Activated naive CD8-positive, alpha-beta T cell treated with anti-CD3 and anti-CD28 coated beads, Interleukin-2, amount 50 U/mL, for 16 hours (primary cell): ENCODE measurements around the gene PPP1R3G.
"Not testable (repeated sequence)": the region's sequence is repeated elsewhere in the genome, so short reads cannot be mapped to it uniquely, and the experiment has no call there.

Experiments
- DNase-seq: peaks from one replicate; pipeline ENCODE4 v3.0.0-alpha.2; 2020; ENCODE audit warnings: low read depth, low spot score

PPP1R3G gene

DNA sequence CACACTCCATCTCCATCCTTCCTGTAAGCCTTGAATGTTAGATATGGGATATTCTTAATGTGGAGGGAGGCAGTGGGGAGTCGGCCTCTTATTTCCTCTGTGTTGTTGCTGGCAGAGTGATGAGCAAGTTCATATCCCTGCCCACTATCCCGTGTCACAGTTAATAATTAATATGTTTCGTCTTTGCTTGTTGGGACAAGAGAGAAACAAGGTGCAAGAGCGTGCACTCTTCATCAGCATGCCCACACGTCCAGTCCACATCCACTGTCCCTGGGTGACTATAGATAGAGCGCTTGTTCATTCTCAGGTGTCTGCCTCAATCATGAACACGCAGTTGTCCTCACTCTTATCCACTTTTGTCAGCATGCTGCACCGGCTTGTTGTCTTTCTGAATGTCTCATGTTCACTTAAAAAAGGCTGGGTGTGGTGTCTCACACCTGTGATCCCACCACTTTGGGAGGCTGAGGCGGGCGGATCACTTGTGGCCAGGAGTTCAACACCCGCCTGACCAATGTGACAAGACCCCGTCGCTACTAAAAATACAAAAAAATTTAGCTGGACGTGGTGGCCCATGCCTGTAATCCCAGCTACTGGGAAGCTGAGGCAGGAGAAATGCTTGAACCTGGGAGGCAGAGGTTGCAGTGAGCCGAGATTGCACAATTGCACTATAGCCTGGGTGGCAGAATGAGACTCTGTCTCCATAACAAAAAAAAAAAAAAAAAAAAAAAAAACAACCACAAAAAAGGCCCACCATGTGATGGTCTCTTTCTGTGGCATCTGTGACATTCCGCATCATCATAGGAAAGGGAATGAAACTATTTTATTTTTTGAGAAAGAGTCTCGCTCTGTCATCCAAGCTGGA, 34.2 kb downstream of the PPP1R3G start:
- no peak for DNase-seq

GRCh38 chr6:5120011-5120410, 34.9 kb downstream of the PPP1R3G start:
- DNase-seq: no peak

DNA sequence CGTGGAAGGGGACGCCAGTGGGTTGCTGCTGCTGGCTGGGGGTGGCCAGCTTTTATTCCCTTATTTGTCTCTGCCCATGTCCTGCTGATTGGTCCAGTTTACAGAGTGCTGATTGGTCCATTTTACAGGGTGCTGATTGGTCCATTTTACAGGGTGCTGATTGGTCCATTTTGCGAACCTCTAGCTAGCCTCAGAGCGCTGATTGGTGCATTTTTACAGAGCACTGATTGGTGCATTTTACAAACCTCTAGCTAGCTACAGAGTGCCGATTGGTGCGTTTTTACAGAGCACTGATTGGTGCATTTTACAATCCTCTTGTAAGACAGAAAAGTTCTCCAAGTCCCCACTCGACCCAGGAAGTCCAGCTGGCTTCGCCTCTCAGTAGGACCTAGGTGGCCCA, 35.4 kb downstream of the PPP1R3G start:
- not testable (repeated sequence) for DNase-seq

DNA sequence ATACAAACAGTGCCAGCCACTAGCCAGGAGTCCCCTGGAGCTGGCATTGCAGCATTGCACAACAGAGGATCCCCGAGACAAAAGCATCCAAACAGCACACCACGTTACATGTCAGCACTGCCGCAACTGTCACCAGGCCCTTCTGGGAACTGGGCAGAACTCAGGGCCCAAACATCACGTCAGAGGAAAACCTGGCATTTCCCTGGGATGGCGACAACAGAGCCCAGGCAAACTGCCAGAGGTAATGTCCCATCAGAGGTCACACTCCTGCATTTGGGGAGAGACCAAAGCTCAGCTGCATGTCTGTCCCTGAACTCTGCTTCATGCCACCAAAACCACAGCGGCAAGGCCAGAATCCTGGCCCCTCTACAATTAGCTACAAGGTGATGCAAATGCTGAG, 36.3 kb downstream of the PPP1R3G start:
- DNase-seq: no peak

- no peak for DNase-seq
Observed at GRCh38 chr6:5121956-5122355, 36.8 kb downstream of the PPP1R3G start.

DNA sequence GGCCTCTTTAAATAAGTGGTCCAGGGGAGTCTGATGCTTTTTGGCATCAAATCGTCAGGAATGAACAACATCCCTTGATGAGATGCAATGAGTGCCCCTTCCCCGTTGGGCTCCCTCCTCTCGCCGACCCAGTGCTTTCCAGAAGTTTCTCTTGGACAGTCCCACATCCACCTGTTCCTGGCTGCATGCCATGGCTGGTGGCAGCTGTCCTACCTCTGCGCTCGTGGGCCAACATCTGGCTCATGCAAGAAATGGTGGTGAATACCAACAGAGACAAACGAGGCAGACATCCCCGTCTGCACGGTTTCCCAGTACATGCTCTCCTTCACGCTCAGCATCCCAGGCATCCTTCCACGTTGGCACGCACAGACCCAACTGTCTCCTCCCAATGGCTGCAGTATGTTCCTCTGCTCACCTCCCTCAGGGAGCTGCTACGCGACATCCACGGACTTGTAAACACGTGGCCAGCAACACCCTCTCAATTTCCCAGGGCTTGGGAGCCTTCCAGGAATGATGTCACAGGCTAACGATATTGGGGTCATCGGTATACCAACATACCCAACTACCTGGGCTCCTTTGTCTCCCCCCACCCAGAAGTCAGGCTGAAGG, 37.5 kb downstream of the PPP1R3G start:
- DNase-seq: no peak

DNA sequence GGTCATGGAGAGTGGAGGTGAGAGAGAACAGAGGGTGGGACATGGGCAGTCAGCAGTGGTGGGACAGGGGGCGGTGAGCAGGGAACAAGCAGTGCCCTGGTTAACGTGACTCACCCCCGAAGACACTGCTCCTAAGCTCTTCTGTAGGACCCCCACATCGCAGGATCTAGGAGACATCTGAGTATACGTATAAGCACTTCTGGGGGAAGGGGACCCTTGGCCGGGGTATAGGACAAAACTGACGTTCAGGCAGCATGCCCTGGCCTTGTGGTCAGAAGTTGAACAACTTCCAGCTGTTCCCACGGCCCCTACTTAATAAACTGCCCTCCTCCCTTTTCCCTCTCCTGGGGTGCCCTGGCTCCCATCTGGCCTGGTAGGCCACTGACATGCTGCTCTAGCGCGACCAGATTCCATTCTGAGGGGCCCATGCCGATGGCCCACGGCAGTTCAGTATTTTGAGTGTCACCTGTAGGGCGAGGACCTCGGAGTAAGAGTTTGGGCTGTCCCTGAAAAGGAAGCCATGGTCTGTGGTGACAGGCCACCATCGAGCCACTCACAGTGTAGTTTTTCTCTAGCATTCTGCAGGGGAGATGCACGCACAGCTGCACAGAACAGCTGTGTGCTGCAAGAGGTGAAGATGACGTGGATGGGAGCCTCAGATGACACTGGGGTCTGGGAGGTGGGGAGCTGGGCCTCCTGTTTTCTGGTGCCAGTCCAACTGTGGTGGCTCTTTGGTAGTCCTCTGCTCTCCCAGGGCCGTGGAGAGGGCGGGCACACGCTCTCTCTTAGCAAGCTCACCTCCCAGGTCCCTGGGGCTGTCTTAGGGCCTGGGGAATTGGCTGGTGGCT, 38.4 kb downstream of the PPP1R3G start:
- DNase-seq: no peak

GRCh38 chr6:5124526-5124925, 39.4 kb downstream of the PPP1R3G start:
- no peak for DNase-seq

DNA sequence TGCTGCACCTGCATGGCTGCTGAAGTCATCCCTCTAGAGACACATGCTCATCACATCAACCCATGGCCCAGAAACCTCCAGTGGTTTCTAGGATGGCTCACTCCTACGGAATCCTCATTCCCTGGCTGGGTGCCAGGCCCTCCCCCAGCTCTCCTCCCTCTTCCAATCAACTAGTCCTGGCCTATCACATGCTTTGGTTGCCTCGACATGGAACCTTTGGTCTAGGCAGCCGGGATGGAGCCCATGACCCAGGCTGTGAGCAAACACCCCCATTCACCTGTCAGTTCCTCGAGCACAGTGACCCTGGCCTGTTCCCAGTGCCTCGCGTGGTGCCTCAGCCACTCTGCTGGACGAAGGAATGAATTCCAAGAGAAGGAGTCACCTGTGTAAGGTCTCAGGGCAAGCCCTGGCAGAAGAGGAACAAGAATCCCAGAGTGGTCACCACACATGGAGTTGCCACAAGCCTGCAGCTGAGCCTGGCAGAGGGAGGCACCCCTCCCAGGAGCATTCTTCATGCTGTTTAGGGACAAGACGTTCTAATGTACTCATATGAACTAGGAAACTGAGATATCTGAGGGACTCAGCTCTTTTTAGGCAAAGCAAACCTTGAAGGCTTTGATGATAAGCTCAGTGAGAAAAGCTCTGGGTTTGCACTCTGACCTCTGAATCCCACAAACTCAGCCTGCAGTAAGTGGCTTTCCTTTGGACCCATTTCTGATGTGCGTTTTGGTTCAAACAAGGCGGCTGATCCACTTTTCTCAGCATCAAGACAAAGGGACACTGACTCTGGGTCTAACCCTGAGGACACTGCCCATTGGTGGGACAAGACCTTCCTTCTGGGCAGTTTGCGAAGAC, 40.2 kb downstream of the PPP1R3G start:
- DNase-seq: no peak

GRCh38 chr6:5126214-5126613, 41.1 kb downstream of the PPP1R3G start:
- DNase-seq: no peak

- DNase-seq: no peak
Observed at GRCh38 chr6:5127106-5127687, 42.1 kb downstream of the PPP1R3G start.

- no peak for DNase-seq
Observed at GRCh38 chr6:5128351-5128750, 43.2 kb downstream of the PPP1R3G start.

GRCh38 chr6:5130135-5130866, 45.2 kb downstream of the PPP1R3G start:
- no peak for DNase-seq

DNA sequence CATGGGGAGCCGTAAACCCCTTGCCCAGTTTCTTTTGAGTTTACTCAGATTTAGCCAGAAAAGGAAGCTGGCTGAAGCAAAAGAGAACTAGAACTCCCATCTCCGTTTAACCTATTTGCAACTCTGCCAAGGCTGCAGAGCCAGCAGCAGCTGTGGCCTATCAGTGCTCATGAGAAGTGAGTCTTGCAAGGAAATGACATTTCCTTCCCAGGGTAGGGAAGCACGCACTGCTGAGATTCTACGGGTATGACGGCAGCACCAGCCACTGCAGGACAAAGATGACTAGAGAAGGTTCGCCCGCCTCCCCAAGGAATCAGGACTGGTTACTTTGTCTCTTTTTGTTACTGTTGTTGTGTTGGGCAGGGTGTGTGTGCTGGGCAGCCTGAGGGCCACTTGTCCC, 47.6 kb downstream of the PPP1R3G start:
- DNase-seq: no peak

DNA sequence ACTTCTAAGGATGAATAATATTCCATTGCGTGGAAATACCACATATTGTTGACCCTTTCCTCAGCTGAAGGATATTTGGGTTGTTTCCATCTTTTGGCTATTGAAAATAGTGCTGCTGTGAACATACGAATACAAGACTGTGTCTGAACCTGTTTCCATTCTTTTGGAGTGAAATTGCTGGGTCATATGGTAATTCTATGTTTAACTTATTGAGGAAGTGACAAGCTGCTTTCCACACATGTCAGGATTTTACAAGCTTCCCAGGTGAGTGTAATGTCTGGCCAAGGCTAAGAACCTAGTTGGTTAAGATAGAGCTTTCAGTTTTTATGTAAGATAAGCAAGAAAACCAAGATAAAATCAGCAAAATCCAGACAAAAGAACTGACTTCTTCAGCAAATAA, 48.8 kb downstream of the PPP1R3G start:
- DNase-seq: no peak

DNA sequence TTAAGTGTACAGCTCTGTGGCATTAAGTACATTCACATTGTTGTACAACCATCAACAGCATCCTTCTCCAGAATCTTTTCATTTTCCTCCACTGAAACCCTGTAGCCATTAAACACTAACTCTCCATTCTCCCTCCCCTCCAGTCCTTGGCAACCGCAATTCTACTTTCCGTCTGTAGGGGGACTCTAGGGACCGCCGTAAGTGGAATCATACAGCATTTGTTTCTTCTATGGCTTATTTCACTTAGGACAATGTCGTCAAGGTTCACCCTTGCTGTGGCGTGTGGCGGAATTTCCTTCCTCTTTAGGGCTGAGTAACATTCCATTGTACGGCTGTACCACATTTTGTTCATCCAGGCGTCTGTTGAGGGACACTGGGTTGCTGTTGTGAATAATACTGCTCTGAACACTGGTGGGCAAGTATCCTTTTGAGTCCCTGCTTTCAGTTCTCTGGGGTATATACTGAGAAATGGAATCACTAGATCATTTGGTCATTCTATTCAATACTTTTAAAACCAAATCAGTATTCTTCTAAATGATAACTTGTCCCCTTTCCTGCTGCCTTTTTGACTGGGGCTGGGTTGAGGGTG, 50.7 kb downstream of the PPP1R3G start:
- DNase-seq: no peak

DNA sequence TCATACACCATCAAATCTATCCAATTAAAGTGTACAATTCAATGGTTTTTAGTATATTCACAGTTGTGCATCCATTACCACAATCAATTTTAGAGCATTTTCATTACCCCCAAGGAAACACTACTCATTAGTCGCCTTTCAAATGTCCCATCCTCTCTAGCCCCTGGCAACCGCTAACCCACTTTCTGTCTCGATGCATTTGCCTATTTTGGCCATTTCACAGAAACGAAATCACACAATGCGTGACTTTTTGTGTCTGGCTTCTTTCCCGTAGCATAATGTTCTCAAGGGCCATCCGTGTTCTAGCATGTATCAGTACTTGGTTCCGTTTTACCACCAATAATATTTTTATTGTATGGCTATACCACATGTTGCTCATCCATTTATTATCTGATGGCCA, 51.7 kb downstream of the PPP1R3G start:
- DNase-seq: no peak
